NK-92 treated with Interleukin-12 subunit alpha and Interleukin-12 subunit beta, amount 100 ng/mL, for 24 hours (cell line): ENCODE measurements around the gene NFIB.

Experiments
- DNase-seq: peaks from one replicate; lab custom pipeline; 2025; lab: John Stamatoyannopoulos, UW

The NFIB gene

DNA sequence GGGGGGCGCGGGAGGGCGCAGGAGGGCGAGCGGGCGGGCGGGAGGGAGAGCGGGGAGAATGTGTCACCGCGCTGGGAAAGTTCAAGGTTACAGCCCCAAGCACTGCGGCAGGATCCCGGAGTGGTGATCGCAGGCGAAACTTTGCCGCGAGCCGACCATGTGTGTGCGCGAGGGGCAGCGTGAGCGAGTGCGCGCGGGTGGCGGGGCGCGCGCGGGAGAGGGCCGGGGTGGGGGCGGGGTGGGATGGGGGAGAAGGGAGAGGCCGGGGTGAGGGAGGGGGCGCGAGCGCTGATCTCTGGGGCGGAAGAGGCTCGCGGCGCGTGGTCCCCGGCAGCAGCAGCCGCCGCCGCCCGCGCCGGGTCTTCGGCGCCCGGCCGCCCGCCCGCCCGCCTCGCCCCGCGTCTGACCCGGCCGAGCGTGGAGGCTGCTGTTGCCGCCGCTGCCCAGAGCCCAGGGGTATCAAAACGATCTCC is at the start of gene NFIB:
TSS of gene NFIB (minus strand) at position 191 of the 473 bp plus-strand sequence. CDS start 630 bp downstream, outside the sequence.
- DNase-seq, result no peak

DNA sequence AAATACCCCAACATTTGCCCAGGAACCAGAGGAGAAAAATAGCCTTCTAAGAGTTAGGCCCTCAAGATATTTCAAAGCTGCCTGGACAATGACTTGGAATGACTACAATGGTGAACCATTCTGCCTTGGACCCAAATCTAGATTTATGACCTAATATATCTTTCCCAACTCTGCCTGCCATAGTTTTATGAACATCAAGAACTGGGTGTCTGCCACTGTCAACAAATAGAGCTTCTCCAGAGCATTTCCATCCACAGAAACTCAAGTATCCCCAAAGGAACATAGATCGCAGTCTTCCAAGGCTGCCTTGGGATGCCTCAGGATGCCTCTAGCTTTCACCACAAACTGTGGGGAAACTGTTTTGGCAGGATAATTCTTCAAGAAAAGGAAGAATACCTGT is 48.2 kb upstream of the NFIB start:
- no peak for DNase-seq

DNA sequence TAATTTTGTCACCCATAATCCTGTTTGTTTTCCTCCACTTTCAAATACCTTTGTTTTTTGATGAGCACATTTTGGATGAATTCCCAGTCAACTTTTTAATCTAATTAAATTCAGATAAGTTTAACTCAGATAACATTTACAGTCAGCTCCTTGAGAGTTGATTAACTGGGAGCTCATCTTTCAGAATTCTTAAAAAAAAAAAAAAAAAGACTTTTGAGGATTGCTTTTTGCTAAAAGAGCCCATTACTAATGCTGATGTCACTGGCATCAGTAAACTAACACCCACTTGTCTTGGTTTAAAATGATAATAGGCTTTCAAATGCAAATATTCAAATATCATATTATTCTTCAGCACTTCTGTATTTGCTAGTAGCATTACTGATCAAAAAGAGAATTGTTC is 47.1 kb upstream of the NFIB start:
- DNase-seq, result no peak

DNA sequence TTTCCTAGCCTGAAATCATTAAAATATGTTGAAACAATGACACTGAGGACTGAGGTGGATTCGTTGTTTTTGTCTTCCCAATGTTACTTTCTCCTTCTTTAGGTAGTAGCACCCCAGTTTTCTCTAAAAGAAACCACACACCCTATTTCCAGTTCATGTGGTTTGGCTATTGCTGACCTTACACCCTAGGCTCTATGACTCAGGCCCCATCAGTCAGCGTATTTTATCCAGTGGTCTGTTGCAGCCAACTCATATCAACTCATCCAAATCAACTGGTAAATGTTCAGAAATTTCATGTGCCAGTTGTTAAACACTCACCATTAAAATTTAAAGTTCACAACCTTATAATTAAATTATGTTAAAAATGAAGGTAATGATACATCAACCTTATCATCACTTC is 44.6 kb upstream of the NFIB start:
- DNase-seq, result no peak

- no peak for DNase-seq
These were observed 42.7 kb upstream of the NFIB start for GRCh38 chr9:14356351-14357265.

DNA sequence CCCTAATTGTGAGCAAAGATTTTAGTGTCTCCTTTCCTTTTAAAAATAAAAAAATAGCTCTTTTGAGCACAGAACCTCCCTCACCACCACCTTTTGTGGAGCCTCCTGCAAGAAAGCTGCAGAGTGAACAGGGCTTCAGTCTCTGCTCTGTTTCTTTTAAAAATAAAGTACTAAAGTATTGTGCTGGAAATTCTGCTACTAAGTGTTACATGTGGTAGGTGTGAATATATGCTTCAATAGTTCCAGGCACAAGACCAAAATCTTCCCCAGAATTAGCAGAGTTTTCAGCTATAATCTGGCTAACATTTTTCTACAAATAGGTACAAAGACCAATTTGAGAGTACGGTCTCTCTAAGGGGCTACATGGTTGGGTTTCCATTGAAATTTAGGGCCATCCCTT is 40.3 kb upstream of the NFIB start:
- DNase-seq, result no peak

DNA sequence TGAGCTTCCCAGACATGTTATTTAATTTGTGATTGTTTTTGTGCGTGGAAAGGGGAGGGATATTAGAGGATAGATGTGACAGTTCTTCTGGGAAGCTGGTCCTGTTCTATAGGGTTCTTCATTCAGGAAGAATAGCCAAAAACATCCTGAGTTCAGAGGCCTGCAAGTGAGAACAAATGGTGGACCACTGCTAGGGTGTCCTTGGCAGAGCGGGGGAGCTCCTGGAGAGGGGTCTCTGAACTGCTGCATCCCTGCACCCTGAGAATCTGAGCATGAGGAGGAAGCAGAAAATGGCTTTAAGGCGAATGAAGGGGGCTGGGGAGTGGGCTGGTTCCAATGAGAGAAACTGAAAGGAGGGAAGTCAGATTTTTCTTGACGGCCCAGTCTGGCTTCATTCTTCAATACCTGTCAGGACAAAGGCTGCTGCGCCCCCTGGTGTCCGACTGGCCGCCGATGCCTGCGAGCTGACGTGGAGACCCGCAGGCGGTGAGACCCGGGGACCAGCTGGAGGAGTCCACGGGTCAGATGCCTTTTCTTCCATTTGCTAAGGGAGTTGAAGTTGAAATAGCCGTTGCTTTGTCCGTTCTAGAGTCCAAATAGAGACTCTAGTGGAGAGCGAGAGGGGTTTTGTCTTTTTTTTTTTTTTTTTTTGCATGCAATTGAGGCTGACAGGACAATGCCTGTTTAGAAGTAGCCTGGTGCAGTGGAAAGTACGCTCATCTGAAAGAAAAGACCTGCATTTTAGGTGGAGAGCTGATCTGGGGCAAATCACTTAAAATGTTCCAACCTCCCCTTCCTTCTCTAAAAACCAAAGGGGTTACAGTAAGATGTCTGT is 39.5 kb upstream of the NFIB start:
- peak; percentile 80 for DNase-seq

DNA sequence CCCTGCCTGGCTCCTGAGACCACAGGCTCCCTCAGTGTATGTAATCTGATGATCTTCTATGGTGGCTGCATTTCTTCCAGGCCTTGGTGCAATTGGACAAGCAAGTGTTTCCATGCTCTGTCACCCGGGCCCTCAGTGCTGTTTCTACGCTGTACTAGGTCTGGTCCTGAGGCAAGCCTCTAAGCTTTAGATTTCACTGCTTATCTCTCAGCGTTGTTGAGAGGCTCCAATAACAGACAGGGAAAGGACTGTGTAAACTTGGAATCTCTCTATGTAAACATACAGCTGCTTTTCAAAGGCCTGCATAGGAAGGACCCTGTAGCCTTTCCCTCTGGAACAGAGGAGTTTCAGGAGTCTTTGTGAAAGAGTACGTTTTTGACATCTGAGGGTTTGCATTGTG is 38.6 kb upstream of the NFIB start:
- DNase-seq, result no peak

DNA sequence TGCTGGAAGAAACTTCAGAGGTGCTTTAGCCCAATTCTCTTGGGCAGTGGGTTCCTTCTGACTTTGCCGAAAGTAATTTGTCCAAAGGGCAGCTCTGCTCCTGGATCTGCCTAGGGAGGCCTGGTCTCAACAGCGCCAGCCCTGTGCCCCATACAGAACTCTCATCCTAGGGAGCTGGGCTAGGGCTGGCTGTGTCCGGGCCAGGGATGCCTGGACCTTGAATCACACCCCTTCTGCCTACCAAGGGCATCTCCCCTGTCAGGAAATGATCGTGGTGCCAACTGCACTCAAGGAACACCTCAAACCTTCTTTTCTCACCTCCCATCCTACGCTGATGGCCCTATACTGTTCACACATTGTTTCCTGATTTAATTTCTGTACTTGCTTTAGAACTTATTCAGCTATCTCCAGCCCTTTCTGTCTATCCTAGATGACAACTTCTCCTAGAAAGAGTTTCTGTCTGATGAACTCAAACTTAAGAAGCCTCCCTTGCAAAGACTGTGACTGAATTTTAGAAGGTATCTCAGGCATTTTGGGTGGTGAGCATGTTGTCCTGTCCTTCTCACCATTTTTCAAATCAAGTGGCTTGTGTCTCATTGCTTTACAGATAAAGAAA is 37.4 kb upstream of the NFIB start:
- DNase-seq, result no peak

- DNase-seq, result no peak
These were observed 36.8 kb upstream of the NFIB start for GRCh38 chr9:14350754-14351153.

DNA sequence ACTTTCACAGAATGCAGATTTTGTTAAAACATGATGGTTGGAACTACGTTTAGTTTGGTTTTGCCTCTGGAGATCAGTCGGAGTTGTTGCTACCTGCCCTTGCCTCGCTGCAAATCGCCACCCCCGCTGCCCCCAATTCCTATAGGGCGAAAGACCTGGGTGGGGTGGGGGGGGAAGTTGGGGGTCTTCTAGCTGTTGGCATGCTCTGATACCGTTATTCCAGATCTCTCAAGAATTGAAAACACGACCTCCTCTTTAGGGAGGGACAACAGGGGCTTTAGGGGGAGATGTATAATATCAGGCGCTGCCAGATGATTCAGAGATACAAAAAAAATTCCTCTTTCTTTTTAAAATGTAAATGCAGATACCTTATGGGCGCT is 36.4 kb upstream of the NFIB start:
- no peak for DNase-seq

- DNase-seq, result no peak
These were observed 35.8 kb upstream of the NFIB start for GRCh38 chr9:14349447-14350348.

GRCh38 chr9:14349146-14349446 is 35.2 kb upstream of the NFIB start:
- no peak for DNase-seq

- no peak for DNase-seq
These were observed 34.6 kb upstream of the NFIB start for GRCh38 chr9:14348373-14349145.

DNA sequence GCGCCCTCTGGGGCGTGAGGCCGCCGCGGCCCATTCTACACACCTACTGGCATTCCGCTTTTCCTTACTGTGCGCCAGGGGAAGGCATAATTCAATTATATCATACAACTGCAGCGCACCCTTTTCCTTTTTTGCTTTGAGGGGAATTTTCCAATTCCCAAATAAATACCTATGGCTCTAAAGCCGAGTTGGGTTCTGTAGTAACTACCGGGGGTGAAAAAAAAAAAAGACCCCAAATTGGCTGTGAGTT is 34.1 kb upstream of the NFIB start:
- no peak for DNase-seq

- DNase-seq, result no peak
These were observed 33.6 kb upstream of the NFIB start for GRCh38 chr9:14347406-14348122.

GRCh38 chr9:14346811-14347405 is 33.0 kb upstream of the NFIB start:
- no peak for DNase-seq

GRCh38 chr9:14346231-14346791 is 32.4 kb upstream of the NFIB start:
- DNase-seq, result no peak

- no peak for DNase-seq
These were observed 31.7 kb upstream of the NFIB start for GRCh38 chr9:14345354-14346230.
